Middle frontal gyrus (tissue), 1 donor: ENCODE measurements around the gene VANGL2.

Source experiments
- DNase-seq: peaks from one replicate; pipeline ENCODE4 v3.0.0-alpha.2; 2015; ENCODE audit warnings: low spot score; ENCODE audit errors: extremely low spot score

VANGL2 gene

DNA sequence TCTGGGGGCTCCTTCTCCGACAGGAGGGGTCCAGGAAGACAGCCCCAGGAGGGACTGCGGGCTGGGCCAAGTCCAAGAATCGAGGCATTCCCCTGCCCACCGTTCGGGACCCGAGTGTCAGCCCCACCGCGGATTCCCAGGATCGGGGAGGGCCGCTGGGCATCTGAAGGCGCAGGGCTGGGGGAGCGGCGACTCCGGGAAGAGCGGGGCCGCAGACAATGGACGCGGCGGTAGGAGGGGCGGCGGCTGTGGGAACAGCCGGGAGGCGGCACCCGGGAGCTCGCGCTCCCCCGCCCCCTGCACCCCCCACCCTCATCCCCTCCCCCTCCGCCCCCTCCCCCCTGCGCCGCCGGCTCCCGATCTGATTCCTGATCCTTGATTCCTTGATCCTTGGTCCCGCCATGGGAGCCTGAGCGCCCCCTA, at the start of gene VANGL2:
VANGL2 (plus strand) TSS at position 342 of the 423 bp plus-strand sequence. CDS start 15,274 bp downstream, outside the sequence.
- DNase-seq: peak; percentile 42

DNA sequence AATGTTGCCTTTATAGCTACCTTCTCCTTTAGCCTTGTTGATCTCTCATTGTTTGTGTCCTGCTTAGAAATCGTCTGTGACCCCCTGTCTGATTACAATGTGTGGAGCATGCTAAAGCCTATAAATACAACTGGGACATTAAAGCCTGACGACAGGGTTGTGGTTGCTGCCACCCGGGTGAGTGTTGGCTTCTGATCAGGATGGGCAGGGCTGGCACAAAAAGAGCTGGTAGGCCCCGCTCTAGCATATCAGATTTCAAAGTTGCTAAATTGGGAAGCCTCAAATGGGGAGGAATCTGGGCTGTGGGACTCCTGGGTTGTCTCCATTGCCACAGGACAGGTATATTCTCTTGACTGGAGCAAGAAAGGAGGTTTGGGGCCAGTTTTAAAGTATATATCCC, 48.7 kb upstream of the VANGL2 start:
- DNase-seq: no peak

DNA sequence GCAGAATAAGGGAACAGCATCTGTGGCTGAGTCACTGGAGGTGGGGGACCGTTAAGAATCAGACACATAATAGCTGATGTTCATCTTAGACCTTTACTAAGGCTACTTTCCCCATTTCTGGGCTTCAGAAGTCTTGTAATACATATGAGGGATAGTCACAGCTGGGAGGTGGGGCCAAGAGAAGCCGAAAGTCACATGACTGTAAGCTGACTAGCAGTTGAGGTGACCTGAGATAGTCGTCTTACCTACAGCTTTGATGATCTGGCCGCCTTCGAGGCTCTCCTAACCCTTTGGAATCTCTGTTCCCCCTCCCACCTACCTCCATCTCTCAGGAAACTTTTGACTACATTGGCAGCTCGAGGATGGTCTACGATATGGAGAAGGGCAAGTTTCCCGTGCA, 47.8 kb upstream of the VANGL2 start:
- DNase-seq: no peak

DNA sequence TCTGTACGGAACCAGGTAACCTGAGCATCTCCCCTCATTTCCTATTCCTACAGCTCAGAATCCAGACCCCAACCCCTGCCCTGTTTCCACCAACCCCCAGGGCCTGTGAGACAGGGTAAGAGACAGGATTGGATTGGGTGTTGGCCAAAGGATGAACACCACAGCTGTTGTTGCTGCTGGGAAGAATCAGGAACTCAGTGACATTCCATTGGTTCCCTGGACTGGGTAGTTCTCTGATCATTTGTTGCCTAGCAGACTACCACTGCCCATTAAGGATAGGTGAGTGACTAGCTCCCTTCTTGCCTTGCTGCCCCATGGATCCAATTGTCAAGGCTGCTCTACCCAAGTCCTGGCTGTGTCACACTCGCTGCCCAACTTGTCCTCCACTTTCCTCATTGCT, 47.1 kb upstream of the VANGL2 start:
- no peak for DNase-seq

DNA sequence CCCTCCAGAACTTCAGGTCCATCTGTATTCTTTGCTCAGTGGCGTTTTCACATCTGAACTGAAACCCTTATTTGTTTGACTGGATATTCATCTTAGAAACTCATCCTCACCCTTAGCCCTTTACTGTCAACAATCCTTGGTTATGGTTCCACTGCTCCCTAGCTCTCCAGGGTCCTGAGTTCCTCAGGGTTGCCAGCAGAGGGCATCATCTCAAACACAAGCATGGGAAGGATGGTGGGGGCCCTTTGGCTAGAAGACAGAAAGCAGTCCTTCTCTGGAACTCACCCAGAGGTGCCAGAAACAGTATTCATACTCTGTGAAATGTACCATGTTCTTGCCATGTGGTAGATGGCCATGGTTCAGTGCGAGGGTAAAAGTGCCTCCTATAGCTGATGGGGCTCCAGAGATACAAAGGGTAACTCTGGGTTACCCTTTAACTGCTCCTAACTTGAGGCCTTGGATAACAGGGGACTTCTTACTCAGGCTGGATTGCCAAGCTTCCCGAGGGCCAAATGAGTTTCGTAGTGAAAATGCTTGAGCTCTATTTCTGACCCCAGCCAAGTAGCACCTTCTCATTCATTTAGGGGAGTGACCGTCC, 45.9 kb upstream of the VANGL2 start:
- DNase-seq: no peak

DNA sequence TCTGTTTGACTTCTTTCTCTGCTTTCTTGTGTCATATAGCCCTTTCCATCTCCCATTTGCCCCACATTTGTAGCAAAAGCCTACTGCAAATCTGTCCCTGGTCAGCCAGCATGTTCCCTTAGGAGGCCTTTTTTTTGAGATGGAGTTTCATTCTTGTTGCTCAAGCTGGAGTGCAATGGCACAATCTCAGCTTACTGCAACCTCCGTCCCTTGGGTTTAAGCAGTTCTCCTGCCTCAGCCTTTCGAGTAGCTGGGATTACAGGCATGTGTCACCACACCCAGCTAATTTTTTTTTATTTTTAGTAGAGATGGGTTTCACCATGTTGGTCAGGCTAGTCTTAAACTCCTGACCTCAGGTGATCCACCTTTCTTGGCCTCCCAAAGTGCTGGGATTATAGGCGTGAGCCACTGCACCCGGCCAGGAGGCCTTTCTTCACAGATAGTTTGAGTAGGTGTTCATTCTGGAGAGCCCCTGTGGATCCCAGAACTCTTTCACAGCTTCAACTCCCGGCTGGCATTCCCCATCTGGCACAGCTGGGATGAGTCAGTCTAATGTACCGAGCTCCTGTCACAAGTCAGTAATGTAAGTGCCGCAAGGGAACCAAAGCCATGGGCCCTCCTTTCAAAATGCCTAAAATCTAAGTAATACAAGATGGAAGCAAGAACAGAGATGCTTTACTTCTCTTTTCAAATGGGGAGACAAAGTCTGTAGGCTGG, 42.9 kb upstream of the VANGL2 start:
- no peak for DNase-seq

DNA sequence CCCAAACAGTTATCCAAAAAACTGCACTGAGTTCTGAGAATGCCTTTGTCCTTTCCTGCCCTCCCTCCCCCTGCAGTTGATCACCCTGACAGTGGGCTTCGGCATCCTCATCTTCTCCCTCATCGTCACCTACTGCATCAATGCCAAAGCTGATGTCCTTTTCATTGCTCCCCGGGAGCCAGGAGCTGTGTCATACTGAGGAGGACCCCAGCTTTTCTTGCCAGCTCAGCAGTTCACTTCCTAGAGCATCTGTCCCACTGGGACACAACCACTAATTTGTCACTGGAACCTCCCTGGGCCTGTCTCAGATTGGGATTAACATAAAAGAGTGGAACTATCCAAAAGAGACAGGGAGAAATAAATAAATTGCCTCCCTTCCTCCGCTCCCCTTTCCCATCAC, 42.3 kb upstream of the VANGL2 start:
- no peak for DNase-seq

DNA sequence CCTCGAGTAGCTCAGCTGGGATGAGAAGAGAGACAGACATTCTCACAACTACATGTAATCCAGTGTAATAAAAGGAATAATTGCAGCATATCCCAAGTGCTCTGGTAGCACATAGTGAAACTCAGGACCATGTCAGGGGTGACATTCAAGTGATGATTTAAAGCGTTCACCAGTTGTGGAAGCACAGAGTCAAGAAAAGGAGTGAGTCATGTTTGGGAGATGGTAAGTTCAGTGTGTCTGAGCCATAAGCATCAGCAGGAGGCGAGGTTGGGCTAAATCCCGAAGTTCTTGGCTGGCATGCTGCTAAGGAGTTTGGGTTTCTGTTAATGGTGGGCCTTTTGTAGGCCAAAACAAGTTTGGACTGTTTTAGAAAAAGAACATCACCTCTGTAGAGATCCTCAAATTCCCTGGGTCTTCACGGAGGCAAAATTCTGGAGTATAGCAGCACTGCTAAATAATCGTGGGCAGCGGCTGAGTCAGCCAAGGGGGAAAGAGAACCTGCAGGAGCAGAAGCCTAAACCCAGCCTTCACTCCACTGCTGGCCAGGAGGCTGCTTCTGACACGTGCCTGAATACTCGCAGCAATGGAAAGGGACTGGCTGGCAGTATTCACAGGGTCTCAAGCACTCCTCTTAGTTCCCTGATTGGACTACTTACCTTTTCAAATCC, 40.7 kb upstream of the VANGL2 start:
- no peak for DNase-seq

DNA sequence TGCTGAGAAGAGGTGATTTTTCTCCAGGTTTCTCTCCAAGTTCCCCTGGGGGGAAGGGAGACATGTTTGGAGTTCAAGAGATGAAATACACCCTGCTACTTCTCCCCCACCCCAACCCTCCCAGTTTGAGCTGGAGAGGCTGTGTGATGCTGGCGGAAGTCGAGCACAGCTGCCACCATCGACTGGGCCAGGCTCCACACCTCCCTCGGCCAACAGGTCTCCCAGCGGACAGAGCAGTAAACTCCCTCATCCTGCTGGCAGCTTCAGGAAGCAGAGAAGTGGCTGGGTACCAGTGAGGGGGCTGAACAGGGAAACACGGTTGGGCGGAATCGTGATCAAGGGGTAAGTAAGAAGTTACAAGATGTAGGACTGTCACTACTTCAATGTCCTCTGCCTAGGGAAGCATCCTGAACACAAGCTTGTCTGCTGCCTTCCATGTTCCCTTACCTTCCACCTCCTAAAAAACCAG, 40.1 kb upstream of the VANGL2 start:
- DNase-seq: no peak

DNA sequence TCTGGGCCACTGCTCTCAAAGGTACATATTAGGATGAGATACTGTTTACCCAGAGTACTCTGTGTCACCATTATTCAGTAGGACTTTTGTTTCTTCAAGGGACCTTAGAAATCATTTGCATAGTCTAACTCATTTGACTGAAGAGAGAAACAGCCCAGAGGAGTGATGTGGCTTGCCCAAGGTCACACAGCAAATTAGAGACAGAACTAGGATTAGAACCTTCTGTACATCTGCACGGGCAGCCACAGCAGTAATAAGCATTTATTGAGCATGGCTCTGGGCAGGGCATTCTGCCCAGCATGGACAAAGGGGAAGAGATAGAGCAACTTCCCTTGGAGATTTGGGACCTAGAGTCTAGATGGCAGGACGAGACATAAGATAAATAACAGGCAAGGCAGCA, 39.2 kb upstream of the VANGL2 start:
- DNase-seq: no peak

DNA sequence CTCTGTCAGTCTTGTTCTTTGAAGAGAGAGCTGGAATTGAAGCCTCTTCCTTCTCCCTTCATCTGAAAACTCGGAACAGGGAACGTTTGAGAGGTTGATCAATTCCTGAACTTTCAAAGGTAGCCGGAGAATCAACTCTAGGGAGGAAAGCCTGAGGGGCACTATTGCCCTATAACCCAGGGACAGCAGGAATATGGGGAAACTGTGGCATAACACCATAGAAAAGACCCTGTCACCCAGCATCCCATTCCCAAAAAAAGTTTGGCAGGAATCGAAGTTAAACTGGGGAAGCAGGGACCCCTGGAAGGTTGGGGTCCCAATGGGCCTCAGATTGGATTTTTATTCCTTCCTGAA, 38.6 kb upstream of the VANGL2 start:
- no peak for DNase-seq

DNA sequence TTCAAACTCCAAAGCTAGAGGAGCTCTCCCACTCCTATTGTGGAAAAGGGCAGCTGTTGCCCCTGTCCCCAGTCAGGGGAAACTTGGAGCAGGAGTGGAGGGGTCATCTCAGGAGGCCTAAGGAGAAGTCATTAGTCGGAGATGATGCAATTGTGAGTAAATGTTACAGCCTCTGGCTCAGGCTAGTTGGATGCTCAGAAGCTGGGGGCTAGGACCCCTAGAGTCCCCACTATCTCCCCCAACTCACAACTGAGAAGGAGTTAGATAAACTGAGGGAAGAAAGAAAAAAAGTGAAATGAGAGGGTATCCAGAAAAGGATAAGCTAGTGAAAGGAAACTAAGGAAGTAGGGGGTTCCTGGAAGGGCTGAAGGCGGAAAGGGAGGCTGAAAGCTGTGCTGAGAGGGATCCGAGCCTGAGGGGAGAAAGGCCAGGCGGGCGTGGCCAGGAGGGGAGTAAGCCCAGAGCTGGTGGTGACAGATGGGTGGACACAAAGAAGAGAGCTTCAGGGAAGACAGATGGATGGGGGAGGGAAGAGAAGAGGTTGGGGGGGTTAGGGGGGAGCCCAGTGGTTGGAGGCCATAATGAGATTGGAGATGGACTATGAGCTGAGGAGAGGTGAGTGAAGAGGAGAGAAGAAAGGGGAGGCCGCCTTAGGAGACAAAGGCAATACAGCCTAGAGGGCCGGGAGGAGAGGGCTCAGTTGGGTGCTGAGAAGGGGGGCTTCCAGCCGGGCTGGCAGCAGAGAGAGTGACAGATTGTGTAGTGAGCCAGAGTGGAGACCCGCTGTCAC, 38.0 kb upstream of the VANGL2 start:
- DNase-seq: no peak

DNA sequence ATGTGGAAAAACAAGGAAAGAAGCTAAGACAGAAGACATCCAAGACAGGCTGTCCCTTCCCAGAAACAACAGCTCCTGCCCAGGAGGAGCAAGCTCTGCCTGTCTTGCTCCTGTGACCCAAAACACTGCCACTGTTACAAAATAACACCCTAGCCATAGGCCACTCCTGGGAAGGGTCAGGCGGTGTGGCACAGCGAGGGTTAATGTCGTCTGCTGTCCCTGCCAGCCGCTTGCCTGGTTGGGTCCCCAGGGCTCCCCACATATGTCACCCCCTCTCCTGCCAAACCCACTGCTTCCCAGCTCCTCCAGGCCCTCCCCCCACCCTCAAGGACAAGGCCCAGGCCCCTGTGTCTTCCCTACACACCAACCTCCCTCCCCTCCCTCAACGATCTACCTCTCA, 37.4 kb upstream of the VANGL2 start:
- no peak for DNase-seq

DNA sequence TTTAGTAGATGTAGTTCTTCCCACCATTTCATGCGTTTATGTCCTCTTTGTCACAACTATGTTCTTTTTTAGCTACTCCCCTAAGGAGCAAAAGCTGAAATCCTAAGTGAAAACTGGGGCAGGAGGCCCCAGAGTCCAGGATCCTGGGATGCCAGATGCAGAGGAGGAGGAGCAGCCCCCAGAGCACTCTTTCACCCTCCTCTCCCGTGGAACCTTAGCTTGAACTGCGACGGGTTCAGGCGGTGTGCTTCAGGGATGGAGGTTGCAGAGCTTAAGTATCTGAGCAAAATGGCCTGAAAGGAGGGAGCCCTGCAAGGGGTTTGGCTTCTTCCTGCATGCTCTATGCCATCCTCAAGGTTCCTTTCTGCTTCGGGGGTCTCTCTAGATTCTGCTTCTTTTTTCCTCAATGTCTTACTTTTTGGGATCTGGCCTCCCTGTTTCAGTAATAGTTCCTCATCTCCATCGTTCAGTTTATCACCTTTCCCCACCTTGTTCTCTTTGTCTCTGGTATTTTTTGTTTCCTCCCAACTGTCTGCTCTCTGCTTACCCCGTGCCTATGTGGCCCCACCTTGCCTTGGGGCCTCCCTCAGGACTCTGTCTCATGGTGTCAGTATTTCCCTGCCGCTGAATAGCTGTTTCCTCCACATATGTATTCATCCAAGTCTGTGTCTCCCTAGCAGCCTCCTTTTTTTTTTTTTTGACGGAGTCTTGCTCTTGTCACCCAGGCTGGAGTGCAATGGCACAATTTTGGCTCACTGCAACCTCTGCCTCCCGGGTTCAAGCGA, 36.2 kb upstream of the VANGL2 start:
- no peak for DNase-seq

DNA sequence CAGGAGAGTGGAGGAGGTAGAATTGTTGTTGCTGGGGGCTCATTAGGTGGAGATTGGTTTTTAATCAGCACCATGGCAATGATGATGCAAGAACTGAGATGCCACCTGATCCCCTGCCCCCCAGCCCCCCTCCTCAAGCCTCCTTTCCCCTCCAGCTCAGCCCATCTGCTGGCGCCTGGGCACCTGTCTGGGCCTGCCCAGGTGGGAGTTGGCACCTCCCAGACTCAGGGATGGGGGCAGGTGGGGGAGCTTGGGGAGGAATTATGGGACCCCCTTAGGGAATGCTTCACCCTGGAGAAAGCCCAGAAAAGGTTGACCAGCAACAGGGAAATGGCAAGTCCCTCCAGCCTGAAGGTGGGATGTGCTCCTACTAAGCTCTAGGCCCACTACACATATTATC, 35.0 kb upstream of the VANGL2 start:
- no peak for DNase-seq

DNA sequence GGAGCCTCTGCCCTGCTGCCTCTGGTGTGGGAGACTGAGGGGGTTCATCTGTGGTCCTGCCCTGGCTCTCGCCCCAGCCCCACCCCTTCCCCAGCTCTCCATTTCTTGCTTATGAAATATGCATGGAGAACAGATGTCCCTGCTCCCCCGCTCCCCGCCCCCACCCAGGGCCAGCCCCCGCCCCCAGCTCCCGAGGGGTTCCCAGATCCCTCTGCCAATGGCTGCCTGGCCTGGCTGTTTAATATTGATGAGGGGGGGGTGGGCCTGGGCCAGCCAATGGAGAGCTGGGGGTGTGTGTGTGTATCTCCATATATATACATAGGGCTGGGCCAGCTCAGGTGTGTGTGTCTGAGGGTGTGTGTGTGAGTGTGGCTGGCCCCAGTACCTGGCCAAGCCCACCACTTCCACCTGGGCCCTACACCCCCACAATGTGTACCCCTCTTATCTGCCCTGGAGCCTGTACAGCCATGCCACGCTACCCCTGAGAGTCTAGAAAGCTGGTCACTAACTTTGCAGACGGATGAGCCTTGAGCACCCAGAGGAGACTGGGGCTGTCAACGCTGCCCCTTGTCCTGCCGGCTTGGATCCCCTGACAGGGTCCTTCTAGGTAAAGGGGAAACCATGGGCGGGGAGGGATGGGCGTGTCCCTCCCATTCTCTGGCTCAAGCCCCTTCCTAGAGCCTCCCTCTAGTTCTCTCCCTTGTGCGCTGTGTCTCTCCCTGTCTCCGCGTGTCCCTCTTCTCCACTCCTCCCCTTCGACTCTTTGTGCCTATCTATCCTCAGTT, 33.4 kb upstream of the VANGL2 start, which contains the start of gene NHLH1:
NHLH1 (plus strand) TSS at position 341 of the 785 bp plus-strand sequence. CDS start 3,661 bp downstream, outside the sequence.
- no peak for DNase-seq

DNA sequence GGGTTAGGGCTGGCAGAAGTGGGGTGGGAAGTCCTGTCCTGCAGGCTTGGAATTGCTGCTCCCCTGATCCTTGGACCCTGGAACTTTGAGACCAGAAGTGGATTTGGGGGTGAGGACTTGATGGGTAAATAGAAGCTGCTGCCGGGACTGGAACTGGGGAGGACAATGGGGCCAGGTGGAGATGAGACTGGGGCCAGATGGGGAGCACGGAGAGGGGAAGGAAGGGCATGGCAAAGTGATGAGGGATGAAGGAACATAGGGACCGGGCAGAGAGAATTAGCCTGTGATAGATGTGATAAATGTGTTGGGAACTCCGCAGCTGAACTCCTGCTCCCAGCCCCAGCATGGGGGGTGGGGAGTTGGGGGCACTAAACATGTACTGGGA, 32.9 kb upstream of the VANGL2 start:
- DNase-seq: no peak

DNA sequence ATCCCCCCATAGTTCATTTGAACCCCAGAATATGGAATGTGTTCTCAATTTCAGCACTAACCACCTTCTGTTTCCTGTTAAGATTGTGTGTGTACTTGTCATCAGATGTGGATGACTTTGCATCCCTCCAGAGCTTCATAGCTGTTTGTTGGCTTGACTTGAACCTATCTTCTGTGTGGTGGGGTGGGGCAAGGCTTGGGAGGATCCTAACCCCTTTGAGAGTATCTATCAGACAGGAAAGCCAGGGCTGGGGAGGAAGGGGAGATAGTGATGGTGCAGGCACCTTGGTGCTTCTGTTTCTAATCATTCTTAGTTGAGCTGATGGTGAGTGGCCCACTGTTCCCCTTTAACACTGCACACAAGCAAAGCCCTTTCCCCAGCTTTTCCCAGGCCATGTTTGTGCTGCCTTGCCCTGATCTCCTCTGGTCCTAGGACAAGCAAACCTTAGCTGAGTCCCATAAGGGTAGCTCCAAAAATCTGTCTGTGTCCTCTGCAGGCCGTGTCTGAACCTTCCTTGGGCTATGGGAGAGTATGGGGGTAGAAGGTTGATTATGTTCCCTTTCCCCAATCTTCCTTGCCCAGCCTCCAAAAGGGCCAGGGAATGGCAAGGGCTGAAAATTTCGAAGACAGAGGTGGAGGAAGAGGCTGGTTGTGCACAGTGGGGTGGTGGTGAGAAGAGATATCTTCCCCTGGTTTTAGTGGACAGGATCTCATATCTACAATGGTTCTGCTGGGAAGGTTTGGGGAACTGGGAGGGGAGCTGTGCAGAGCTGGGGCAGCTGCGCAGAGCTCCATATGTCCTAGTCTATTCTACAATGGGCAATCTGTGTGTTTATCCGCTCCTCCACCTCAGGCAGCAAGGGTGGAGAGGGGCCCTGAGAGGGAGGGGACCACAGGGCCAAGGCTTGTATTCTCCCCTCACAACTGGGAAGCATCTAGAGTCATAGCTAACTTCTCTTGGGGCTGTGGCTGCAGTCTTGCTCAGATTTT, 32.1 kb upstream of the VANGL2 start:
- no peak for DNase-seq

DNA sequence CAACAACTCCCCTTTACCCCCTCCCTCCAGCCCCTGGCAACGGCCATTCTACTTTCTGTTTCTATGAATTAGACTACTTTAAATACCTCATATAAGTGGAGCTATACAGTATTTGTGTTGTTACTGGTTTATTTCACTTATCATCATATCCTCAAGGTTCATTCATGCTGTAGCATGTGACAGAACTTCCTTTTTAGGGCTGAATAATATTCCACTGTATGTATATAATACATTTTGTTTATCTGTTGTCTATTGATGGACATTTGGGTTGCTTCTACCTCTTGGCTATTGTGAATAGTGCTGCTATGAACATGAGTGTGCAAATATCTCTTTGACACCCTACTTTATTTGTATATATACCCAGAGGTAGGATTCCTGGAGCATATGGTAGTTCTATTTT, 31.3 kb upstream of the VANGL2 start:
- DNase-seq: no peak
